Left lung (tissue), 10 donors: Measurements from ENCODE around the gene RABEP1. TPM values are rescaled to one million over a fixed set of nuclear protein-coding genes. Genes with fewer than 3 reads are reported as not detected.
A peak's percentile ranks its signal among the peaks of the same experiment; 100 is the strongest.

Source experiments
- ATAC-seq: fragments of 200-7000 bp; cut with Tn5 transposase; one replicate; pipeline ENCODE4 v1.9.1; 2020; ENCODE audit warnings: moderate library complexity
- DNase-seq, 4 donors: peaks; one replicate each; pipeline ENCODE4 v3.0.0-alpha.2; 2013 to 2020
- H3K27ac ChIP-seq, 2 donors: fragments of 200-600 bp; sonication (generic) in 1 of 2; one replicate each; pipeline versions ENCODE4 v1.5.0 to v1.8.0; 2020 to 2021
- H3K27me3 ChIP-seq, 2 donors: fragments of 200-600 bp; sonication (generic) in 1 of 2; one replicate each; pipeline versions ENCODE4 v1.5.0 to v1.8.0; 2020 to 2021
- H3K36me3 ChIP-seq, 2 donors: fragments of 200-600 bp; sonication (generic) in 1 of 2; one replicate each; pipeline versions ENCODE4 v1.5.0 to v1.8.0; 2020 to 2021
- H3K4me1 ChIP-seq, 2 donors: fragments of 200-600 bp; one replicate each; pipeline ENCODE4 v1.8.0; 2021
- H3K4me3 ChIP-seq, 2 donors: fragments of 200-600 bp; sonication (generic) in 1 of 2; one replicate each; pipeline versions ENCODE4 v1.5.0 to v1.8.0; 2020 to 2021; ENCODE audit warnings: mild to moderate bottlenecking in 1 of 2
- H3K9me3 ChIP-seq, 2 donors: fragments of 200-600 bp; sonication (generic) in 1 of 2; one replicate each; pipeline versions ENCODE4 v1.5.0 to v1.8.0; 2020 to 2021
- CTCF ChIP-seq, 2 donors: fragments of 200-600 bp; sonication (generic) in 1 of 2; IDR thresholded peaks; one replicate each; pipeline versions ENCODE4 v1.5.0 to v1.8.0; 2021; ENCODE audit warnings: antibody characterized with exemption in 2 of 2
- intact Hi-C, 2 donors: fragments of 100-400 bp; cut with DNase I; formaldehyde crosslinking; loops; one replicate each; pipeline versions ENCODE4 v1.11.2 to v1.14.2; 2022
- polyA plus RNA-seq, 6 donors: library from polyadenylated mRNA; unstranded; fragments of 120-200 nt; gene quantifications; one replicate each; pipeline ENCODE4 v1.2.1, GENCODE V29; 2013; ENCODE audit not compliant: insufficient read length in 6 of 6
- total RNA-seq, 2 donors: library from RNA; stranded (reverse); fragmentation: NEBNext Ultra II Directional; extraction: Animal tissue kit (Norgen Biotek cat#: 25700); gene quantifications; one replicate each; pipeline ENCODE4 v1.2.1, GENCODE V29; 2021
- donor health status: DM: no; HTN: yes; CAD: no.
- donor health status: DM: no; HTN: no; CAD: no.

RABEP1 gene
- total and polyA plus RNA-seq, 8 donors = 37.0 to 60.1 (median 55.6) TPM

GRCh38 chr17:5248821-5249479 is 33.1 kb upstream of the RABEP1 start:
- DNase-seq (no peak), ATAC-seq (no peak)
- intact Hi-C loops = no loop called here
- TF ChIP-seq CTCF (IDR thresholded peaks at IDR 0.05) = no peak
- no peaks in the 10 kb centered on the region for H3K36me3 ChIP-seq
- peaks cover 0 to 5% of the 10 kb centered on the region in 2 donors for H3K27me3 ChIP-seq
- H3K4me3 ChIP-seq = no peak overlapping the region
- no peak overlapping the region for H3K27ac ChIP-seq
- no peaks in the 10 kb centered on the region for H3K4me1 ChIP-seq
- no peaks in the 10 kb centered on the region for H3K9me3 ChIP-seq

- H3K4me1 ChIP-seq = no peaks in the 10 kb centered on the region
- intact Hi-C loops = no loop called here
- H3K4me3 ChIP-seq = no peak overlapping the region
- no peak overlapping the region for H3K27ac ChIP-seq
- H3K36me3 ChIP-seq = no peaks in the 10 kb centered on the region
- ATAC-seq (peak; percentile 92), DNase-seq (peak in 2 of 4 donors; percentile 56 to 69)
- H3K27me3 ChIP-seq = peaks cover 0 to 5% of the 10 kb centered on the region in 2 donors
- peak; percentile 30 to 38 for TF ChIP-seq CTCF (IDR thresholded peaks at IDR 0.05)
- H3K9me3 ChIP-seq = no peaks in the 10 kb centered on the region
These were observed 32.5 kb upstream of the RABEP1 start for GRCh38 chr17:5249615-5250014.

- H3K4me3 ChIP-seq = no peak overlapping the region
- no peaks in the 10 kb centered on the region for H3K27me3 ChIP-seq
- no peak overlapping the region for H3K27ac ChIP-seq
- H3K4me1 ChIP-seq = no peaks in the 10 kb centered on the region
- ATAC-seq (no peak), DNase-seq (no peak)
- intact Hi-C loops = no loop called here
- H3K36me3 ChIP-seq = no peaks in the 10 kb centered on the region
- no peaks in the 10 kb centered on the region for H3K9me3 ChIP-seq
- TF ChIP-seq CTCF (IDR thresholded peaks at IDR 0.05) = no peak
These were observed 27.7 kb upstream of the RABEP1 start for GRCh38 chr17:5254414-5254813.

- Histone ChIP-seq H3K27me3 (no peaks in the 10 kb centered on the region), H3K27ac (no peak overlapping the region), H3K4me1 (no peaks in the 10 kb centered on the region), H3K9me3 (no peaks in the 10 kb centered on the region), H3K36me3 (no peaks in the 10 kb centered on the region), H3K4me3 (no peak overlapping the region)
- DNase-seq (no peak), ATAC-seq (peak; percentile 26)
- TF ChIP-seq CTCF (IDR thresholded peaks at IDR 0.05) = no peak
- intact Hi-C loops = no loop called here
These were observed 27.1 kb upstream of the RABEP1 start for GRCh38 chr17:5254903-5255521.

GRCh38 chr17:5257124-5257523 is 25.0 kb upstream of the RABEP1 start:
- Histone ChIP-seq H3K9me3 (no peaks in the 10 kb centered on the region), H3K4me1 (no peaks in the 10 kb centered on the region), H3K27ac (no peak overlapping the region), H3K27me3 (no peaks in the 10 kb centered on the region), H3K4me3 (no peak overlapping the region), H3K36me3 (no peaks in the 10 kb centered on the region)
- ATAC-seq (no peak), DNase-seq (no peak)
- intact Hi-C loops = no loop called here
- TF ChIP-seq CTCF (IDR thresholded peaks at IDR 0.05) = no peak
